OCI-LY7 (cell line): ENCODE measurements around the gene GRID2. TPM values are rescaled to one million over a fixed set of nuclear protein-coding genes. Genes with fewer than 3 reads are reported as not detected.

Experiments used
- BruUV-seq: library from RNA; stranded (reverse); fragments of 400-500 nt; replicated peaks from 2 replicates; lab custom pipeline; 2021; lab: Mats Ljungman, UMichigan
- CTCF ChIA-PET: fragments of 300-600 bp; sonication (Branson Sonifier 250); formaldehyde crosslinking; loops from one replicate; lab custom pipeline; 2022; ENCODE audit warnings: antibody characterized with exemption; ENCODE audit not compliant: unreplicated experiment; lab: Charles Lee
- POLR2A ChIA-PET: fragments of 300-600 bp; sonication (Branson Sonifier 250); formaldehyde crosslinking; loops from one replicate; lab custom pipeline; 2022; ENCODE audit warnings: antibody characterized with exemption; lab: Charles Lee
- DNase-seq: peaks from one replicate; pipeline ENCODE4 v3.0.0-alpha.2; 2015; ENCODE audit warnings: low spot score
- H2AFZ ChIP-seq: fragments of 200-600 bp; sonication (generic), shearing (Covaris generic); 2 replicates; pipeline ENCODE4 v1.6.1; 2014; ENCODE audit warnings: mild to moderate bottlenecking, antibody characterized with exemption, low read length, moderate library complexity
- H3K27ac ChIP-seq: fragments of 200-600 bp; sonication (generic); 2 replicates; pipeline ENCODE4 v1.5.1; 2014; ENCODE audit warnings: mixed run types, low read depth, mild to moderate bottlenecking, moderate library complexity, low read length, inconsistent platforms; ENCODE audit not compliant: poor library complexity, severe bottlenecking
- H3K36me3 ChIP-seq: fragments of 200-600 bp; sonication (generic); 2 replicates; pipeline ENCODE4 v1.6.1; 2014; ENCODE audit warnings: mild to moderate bottlenecking, antibody characterized with exemption, low read length, moderate library complexity, mixed read lengths; ENCODE audit not compliant: insufficient read depth
- H3K4me1 ChIP-seq: fragments of 200-600 bp; sonication (generic); 2 replicates; pipeline ENCODE4 v1.5.1; 2014; ENCODE audit warnings: mild to moderate bottlenecking, low read length; ENCODE audit not compliant: insufficient read depth, poor library complexity, severe bottlenecking
- H3K4me2 ChIP-seq: fragments of 200-600 bp; sonication (generic); 2 replicates; pipeline ENCODE4 v1.6.1; 2014; ENCODE audit warnings: mild to moderate bottlenecking, low read length
- H3K4me3 ChIP-seq: fragments of 200-600 bp; sonication (generic); 2 replicates; pipeline ENCODE4 v1.5.1; 2014; ENCODE audit warnings: mild to moderate bottlenecking, low read depth, low read length; ENCODE audit not compliant: poor library complexity, severe bottlenecking
- H3K79me2 ChIP-seq: fragments of 200-600 bp; sonication (generic); 2 replicates; pipeline ENCODE4 v1.6.1; 2016; ENCODE audit warnings: low read depth, mild to moderate bottlenecking, low read length, moderate library complexity, mixed read lengths; ENCODE audit not compliant: insufficient read depth
- H3K9me2 ChIP-seq: fragments of 200-600 bp; sonication (generic); 2 replicates; pipeline ENCODE4 v1.6.1; 2016; ENCODE audit warnings: mild to moderate bottlenecking, low read length, mixed read lengths; ENCODE audit not compliant: insufficient read depth
- H3K9me3 ChIP-seq: fragments of 200-600 bp; sonication (generic); 2 replicates; pipeline ENCODE4 v1.6.1; 2014; ENCODE audit warnings: mild to moderate bottlenecking, mixed run types, low read length, mixed read lengths
- H4K20me1 ChIP-seq: fragments of 200-600 bp; sonication (generic); 2 replicates; pipeline ENCODE4 v1.6.1; 2014; ENCODE audit warnings: mild to moderate bottlenecking, antibody characterized with exemption, low read length, moderate library complexity, mixed read lengths; ENCODE audit not compliant: insufficient read depth
- CTCF ChIP-seq: fragments of 200-600 bp; sonication (generic); conservative IDR thresholded peaks from 2 replicates; pipeline ENCODE4 v1.5.1; 2014; ENCODE audit warnings: mild to moderate bottlenecking, antibody characterized with exemption, low read length, moderate library complexity, mixed read lengths
- EZH2phosphoT487 ChIP-seq: fragments of 200-600 bp; sonication (generic); IDR thresholded peaks from 2 replicates; pipeline ENCODE4 v1.6.1; 2018; ENCODE audit warnings: low read depth, borderline replicate concordance, mild to moderate bottlenecking, mixed run types, antibody characterized with exemption, low read length, moderate library complexity, mixed read lengths
- intact Hi-C: fragments of 100-400 bp; cut with micrococcal nuclease; formaldehyde crosslinking; loops from one replicate; pipeline ENCODE4 v1.10.0; 2022; ENCODE audit not compliant: unreplicated experiment
- total RNA-seq, 2 experiments: library from RNA; depleted of rRNA in 1 of 2; stranded (reverse); fragments of >200 nt in 1 of 2; shearing (Covaris generic) in 1 of 2; gene quantifications; 2 replicates each; pipeline ENCODE4 v1.2.3, GENCODE V29; 2014 to 2022

Gene GRID2
- total RNA-seq, 2 experiments from 2014 or later = not detected

- Histone ChIP-seq H2AFZ (no peak overlapping the region), H3K4me1 (no peaks in the 10 kb centered on the region), H3K4me2 (no peak overlapping the region), H3K9me3 (no peaks in the 10 kb centered on the region), H4K20me1 (no peaks in the 10 kb centered on the region), H3K79me2 (no peaks in the 10 kb centered on the region), H3K9me2 (no peaks in the 10 kb centered on the region), H3K36me3 (no peaks in the 10 kb centered on the region), H3K27ac (no peak overlapping the region), H3K4me3 (no peak overlapping the region)
- DNase-seq = no peak
- POLR2A ChIA-PET = interaction anchor here (1.0 kb wide), 1 partner anchor 9 kb away, joined by 3 read pairs; no protein-coding TSS in a partner anchor
- no TSS peak for BruUV-seq
- TF ChIP-seq CTCF (no peak), EZH2phosphoT487 (no peak)
- intact Hi-C loops = no loop called here
- CTCF ChIA-PET = no interaction called here
Measured at GRCh38 chr4:93501946-93502345, 1198.2 kb downstream of the GRID2 start.

GRCh38 chr4:93502991-93503390, 1199.2 kb downstream of the GRID2 start:
- no peaks in the 10 kb centered on the region for H3K79me2 ChIP-seq
- H3K4me1 ChIP-seq = no peaks in the 10 kb centered on the region
- BruUV-seq = no TSS peak
- no peaks in the 10 kb centered on the region for H3K9me3 ChIP-seq
- ChIA-PET CTCF (no interaction called here), POLR2A (no interaction called here)
- DNase-seq = no peak
- intact Hi-C loops = no loop called here
- H4K20me1 ChIP-seq = no peaks in the 10 kb centered on the region
- no peak overlapping the region for H2AFZ ChIP-seq
- no peak overlapping the region for H3K4me2 ChIP-seq
- no peaks in the 10 kb centered on the region for H3K9me2 ChIP-seq
- no peaks in the 10 kb centered on the region for H3K36me3 ChIP-seq
- no peak overlapping the region for H3K4me3 ChIP-seq
- TF ChIP-seq EZH2phosphoT487 (no peak), CTCF (no peak)
- H3K27ac ChIP-seq = no peak overlapping the region

DNA sequence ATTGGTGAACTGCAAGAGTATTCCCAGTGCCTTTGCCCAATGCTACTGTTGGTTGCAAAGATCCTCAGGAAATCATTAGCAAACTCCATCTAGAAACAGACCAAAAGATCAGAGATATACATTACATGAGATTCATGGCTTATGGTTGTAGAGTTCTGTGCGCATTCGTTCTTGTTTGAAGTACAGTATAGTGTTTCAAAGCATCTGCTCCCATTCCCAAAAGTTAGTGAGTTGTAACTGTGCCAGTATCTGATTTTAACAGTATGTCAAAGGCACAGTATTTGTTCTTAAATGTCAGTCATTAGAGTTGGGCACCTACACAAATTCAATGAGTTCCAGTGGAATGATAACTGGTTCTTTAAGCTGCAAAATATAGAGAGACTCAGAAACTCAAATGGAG, 1210.1 kb downstream of the GRID2 start:
- H4K20me1 ChIP-seq = no peaks in the 10 kb centered on the region
- ChIA-PET POLR2A (no interaction called here), CTCF (no interaction called here)
- no peaks in the 10 kb centered on the region for H3K4me1 ChIP-seq
- intact Hi-C loops = loop anchor here (5.0 kb wide), 1 partner anchor 1322 kb away; no protein-coding TSS in a partner anchor
- no peaks in the 10 kb centered on the region for H3K36me3 ChIP-seq
- no peaks in the 10 kb centered on the region for H3K79me2 ChIP-seq
- H3K27ac ChIP-seq = no peak overlapping the region
- no TSS peak for BruUV-seq
- H3K9me2 ChIP-seq = no peaks in the 10 kb centered on the region
- TF ChIP-seq EZH2phosphoT487 (no peak), CTCF (no peak)
- no peak overlapping the region for H2AFZ ChIP-seq
- no peaks in the 10 kb centered on the region for H3K9me3 ChIP-seq
- DNase-seq = no peak
- H3K4me2 ChIP-seq = no peak overlapping the region
- no peak overlapping the region for H3K4me3 ChIP-seq
